Common myeloid progenitor, CD34-positive (primary cell): ENCODE measurements around the gene PHC2.

Experiments
- CTCF ChIA-PET: fragments of 350-600 bp; sonication (Branson Sonifier 250); formaldehyde crosslinking; loops from one replicate; lab custom pipeline; 2021; ENCODE audit warnings: antibody characterized with exemption; lab: Charles Lee
- POLR2A ChIA-PET: fragments of 350-600 bp; sonication (Branson Sonifier 250); formaldehyde crosslinking; loops from one replicate; lab custom pipeline; 2021; ENCODE audit warnings: antibody characterized with exemption; lab: Charles Lee
- DNase-seq, 3 donors: peaks; one replicate each; pipeline versions ENCODE4 v3.0.0 to v3.0.0-alpha.2; 2013
- H3K27ac ChIP-seq, 2 experiments: 1 replicate in 1 of 2; 2 replicates in 1 of 2; pipeline ENCODE4 v1.7.0; 2013; ENCODE audit warnings: inconsistent platforms in 2 of 2, low read length in 2 of 2, mild to moderate bottlenecking in 2 of 2, low read depth in 1 of 2, moderate library complexity in 1 of 2; ENCODE audit not compliant: severe bottlenecking in 2 of 2, insufficient read depth in 1 of 2, poor library complexity in 1 of 2
- H3K27me3 ChIP-seq, 5 experiments: replicated peaks in 2 of 5; 1 replicate in 3 of 5; 2 replicates in 2 of 5; pipeline versions ENCODE4 v1.6.1 to v1.7.0; 2013; ENCODE audit warnings: low read length in 4 of 5, mild to moderate bottlenecking in 2 of 5, moderate library complexity in 2 of 5, inconsistent platforms in 1 of 5; ENCODE audit not compliant: insufficient read depth in 5 of 5, control insufficient read depth in 4 of 5
- H3K36me3 ChIP-seq, 4 experiments: 1 replicate in 2 of 4; 2 replicates in 2 of 4; pipeline versions ENCODE4 v1.6.1 to v1.7.0; 2013; ENCODE audit warnings: low read length in 3 of 4, control low read depth in 1 of 4, mild to moderate bottlenecking in 1 of 4; ENCODE audit not compliant: control insufficient read depth in 4 of 4, insufficient read depth in 4 of 4
- H3K4me1 ChIP-seq, 4 experiments: 1 replicate in 3 of 4; 2 replicates in 1 of 4; pipeline versions ENCODE4 v1.6.1 to v1.7.1; 2013; ENCODE audit warnings: low read length in 3 of 4, mild to moderate bottlenecking in 3 of 4, control low read depth in 1 of 4, inconsistent platforms in 1 of 4, moderate library complexity in 1 of 4; ENCODE audit not compliant: control insufficient read depth in 4 of 4, insufficient read depth in 4 of 4; ENCODE audit errors: control extremely low read depth in 1 of 4
- H3K4me3 ChIP-seq, 7 experiments: 1 replicate in 4 of 7; 2 replicates in 3 of 7; pipeline versions ENCODE4 v1.5.1 to v1.7.0; 2013; ENCODE audit warnings: mild to moderate bottlenecking in 7 of 7, low read length in 6 of 7, moderate library complexity in 6 of 7, inconsistent platforms in 2 of 7, low read depth in 2 of 7, control low read depth in 1 of 7; ENCODE audit not compliant: insufficient read depth in 4 of 7, control insufficient read depth in 1 of 7; ENCODE audit errors: extremely low read depth in 1 of 7
- H3K9me3 ChIP-seq, 5 experiments: 1 replicate in 4 of 5; 2 replicates in 1 of 5; pipeline versions ENCODE4 v1.6.1 to v1.7.1; 2013; ENCODE audit warnings: low read length in 4 of 5, mild to moderate bottlenecking in 2 of 5, inconsistent platforms in 1 of 5, low read depth in 1 of 5, moderate library complexity in 1 of 5; ENCODE audit not compliant: control insufficient read depth in 4 of 5, insufficient read depth in 2 of 5; ENCODE audit errors: control extremely low read depth in 1 of 5
- WGBS: methylation state at CpG from one replicate; pipeline ENCODE4 v1.1.5; 2013; ENCODE audit not compliant: insufficient coverage; 5-methylcytosine and 5-hydroxymethylcytosine counted together

The PHC2 gene

DNA sequence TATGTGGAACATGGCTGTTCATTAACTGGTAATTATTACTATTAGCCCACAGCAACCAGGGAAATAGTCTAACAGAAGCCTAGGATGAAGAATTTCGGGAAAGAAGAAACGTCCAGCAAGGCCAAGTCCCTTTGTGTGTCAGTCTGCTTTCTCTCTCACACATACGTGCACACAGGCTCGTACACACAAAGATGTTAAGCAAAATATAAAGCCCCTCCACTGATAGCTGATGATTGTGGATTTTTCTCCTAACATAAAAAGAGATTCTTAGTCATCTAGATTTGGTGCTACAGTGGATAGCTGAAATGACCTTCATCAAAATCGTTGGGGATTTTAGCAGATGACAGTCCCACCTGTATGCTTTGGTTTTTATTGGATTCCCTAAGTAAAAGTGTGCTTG lies 67.9 kb downstream of the PHC2 start:
- no peak overlapping the region for H3K4me3 ChIP-seq
- WGBS: 88% methylated on average over 3 of the region's 5 CpGs
- no peaks in the 10 kb centered on the region for H3K9me3 ChIP-seq
- no peak for DNase-seq
- no peak overlapping the region for H3K27ac ChIP-seq
- no peaks in the 10 kb centered on the region for H3K27me3 ChIP-seq
- ChIA-PET CTCF (interaction anchor here (0.9 to 12.3 kb wide), 5 partner anchors 12 to 106 kb away, joined by 3 to 90 read pairs (median 4); no protein-coding TSS in a partner anchor), POLR2A (no interaction called here)
- peaks cover 4 to 15% (median 6%) of the 10 kb centered on the region in 4 experiments for H3K36me3 ChIP-seq
- H3K4me1 ChIP-seq: peaks cover 19 to 41% (median 19%) of the 10 kb centered on the region in 4 experiments

DNA sequence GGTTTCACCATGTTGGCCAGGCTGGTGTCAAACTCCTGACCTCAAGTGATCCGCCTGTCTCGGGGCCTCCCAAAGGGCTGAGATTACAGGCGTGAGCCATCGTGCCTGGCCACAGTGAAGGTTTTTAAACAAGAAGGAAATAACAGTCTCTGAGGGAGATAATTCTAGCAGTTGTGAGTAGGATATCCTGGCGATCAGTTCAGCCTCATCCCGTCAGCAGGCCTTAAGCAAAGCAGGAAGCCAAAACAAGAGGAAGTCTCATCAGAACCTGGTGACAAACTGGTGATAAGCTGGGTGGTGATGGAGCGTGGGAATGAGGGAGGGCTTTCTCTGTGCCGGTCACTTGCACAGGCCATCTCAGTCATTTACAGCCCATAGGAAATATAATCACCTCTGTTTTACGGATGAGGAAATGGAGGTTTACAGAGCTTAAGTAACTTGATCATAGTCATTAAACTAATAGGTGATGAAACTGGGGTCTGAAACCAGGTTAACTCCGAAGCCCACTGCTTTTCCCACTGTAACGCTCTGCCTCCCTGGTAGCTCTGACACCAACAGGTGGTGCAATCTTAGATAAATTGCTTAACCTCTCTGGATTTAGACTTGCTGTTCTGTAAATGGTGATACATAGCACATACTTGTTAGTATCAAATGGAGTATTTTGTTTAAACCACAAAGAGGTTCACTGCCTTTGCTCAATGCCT lies 69.2 kb downstream of the PHC2 start:
- WGBS: 17% methylated on average over 5 of the region's 11 CpGs
- H3K4me3 ChIP-seq: no peak overlapping the region
- DNase-seq: peak in 2 of 3 donors; percentile 66 to 76
- H3K9me3 ChIP-seq: no peaks in the 10 kb centered on the region
- no peak overlapping the region for H3K27ac ChIP-seq
- H3K27me3 ChIP-seq: no peaks in the 10 kb centered on the region
- ChIA-PET POLR2A (no interaction called here), CTCF (interaction anchor here (1.2 to 12.3 kb wide), 6 partner anchors 8 to 66 kb away, joined by 3 to 90 read pairs (median 6); no protein-coding TSS in a partner anchor)
- peaks cover 15 to 36% (median 19%) of the 10 kb centered on the region in 4 experiments for H3K4me1 ChIP-seq
- peaks cover 3 to 8% (median 7%) of the 10 kb centered on the region in 4 experiments for H3K36me3 ChIP-seq

DNA sequence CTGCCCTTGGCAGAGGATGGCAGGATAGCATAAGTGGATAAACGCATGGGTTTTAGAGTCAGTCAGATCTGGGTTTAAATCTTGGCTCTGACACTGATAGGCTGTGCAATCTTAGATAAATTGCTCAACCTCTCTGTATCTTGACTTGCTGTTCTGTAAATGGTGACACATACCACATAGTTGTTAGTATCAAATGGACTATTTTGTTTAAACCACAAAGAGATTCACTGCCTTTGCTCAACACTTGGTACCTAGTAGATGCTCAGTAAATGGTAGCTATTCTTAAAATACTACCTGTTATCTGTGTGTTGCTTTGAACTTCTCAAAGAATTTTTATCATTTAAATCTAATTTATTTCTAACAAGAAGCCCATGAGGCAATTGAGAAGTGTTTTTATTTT lies 70.5 kb downstream of the PHC2 start:
- Histone ChIP-seq H3K36me3 (peaks cover 3 to 9% (median 5%) of the 10 kb centered on the region in 4 experiments), H3K4me3 (no peak overlapping the region), H3K9me3 (no peaks in the 10 kb centered on the region), H3K27me3 (no peaks in the 10 kb centered on the region), H3K27ac (no peak overlapping the region), H3K4me1 (peaks cover 15 to 36% (median 19%) of the 10 kb centered on the region in 4 experiments)
- WGBS: 100% methylated on average over 1 of the region's 1 CpG
- ChIA-PET CTCF (interaction anchor here (1.3 to 12.3 kb wide), 3 partner anchors 9 to 65 kb away, joined by 4 to 90 read pairs (median 7); no protein-coding TSS in a partner anchor), POLR2A (no interaction called here)
- no peak for DNase-seq

DNA sequence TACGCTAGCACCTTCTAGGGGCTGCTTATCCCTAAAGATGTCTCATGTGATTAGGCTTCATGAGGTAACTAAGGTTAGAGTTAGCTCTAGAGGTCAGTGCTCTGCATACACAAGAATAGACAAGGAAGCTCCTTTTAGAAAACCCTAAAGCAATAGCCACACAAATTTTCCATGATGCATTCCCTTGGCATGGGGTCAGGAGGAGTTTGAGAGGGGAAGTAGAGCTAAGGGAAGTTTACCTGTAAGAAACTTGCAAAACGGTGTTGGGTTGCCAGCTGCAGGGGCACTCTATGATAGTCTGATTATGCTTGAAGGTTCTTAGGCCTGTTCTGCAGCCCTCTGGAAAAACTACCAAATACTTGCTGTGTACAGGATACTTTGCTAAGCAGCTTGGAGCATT lies 71.0 kb downstream of the PHC2 start:
- H3K27me3 ChIP-seq: no peaks in the 10 kb centered on the region
- H3K36me3 ChIP-seq: peaks cover 3 to 14% (median 5%) of the 10 kb centered on the region in 4 experiments
- POLR2A ChIA-PET: no interaction called here
- no peak overlapping the region for H3K4me3 ChIP-seq
- DNase-seq: no peak
- CTCF ChIA-PET: interaction anchor here (1.3 to 12.3 kb wide), 3 partner anchors 9 to 64 kb away, joined by 4 to 90 read pairs (median 7); no protein-coding TSS in a partner anchor
- H3K27ac ChIP-seq: no peak overlapping the region
- WGBS: 91% methylated on average over 2 of the region's 2 CpGs
- H3K4me1 ChIP-seq: peaks cover 15 to 35% (median 19%) of the 10 kb centered on the region in 4 experiments
- no peaks in the 10 kb centered on the region for H3K9me3 ChIP-seq

DNA sequence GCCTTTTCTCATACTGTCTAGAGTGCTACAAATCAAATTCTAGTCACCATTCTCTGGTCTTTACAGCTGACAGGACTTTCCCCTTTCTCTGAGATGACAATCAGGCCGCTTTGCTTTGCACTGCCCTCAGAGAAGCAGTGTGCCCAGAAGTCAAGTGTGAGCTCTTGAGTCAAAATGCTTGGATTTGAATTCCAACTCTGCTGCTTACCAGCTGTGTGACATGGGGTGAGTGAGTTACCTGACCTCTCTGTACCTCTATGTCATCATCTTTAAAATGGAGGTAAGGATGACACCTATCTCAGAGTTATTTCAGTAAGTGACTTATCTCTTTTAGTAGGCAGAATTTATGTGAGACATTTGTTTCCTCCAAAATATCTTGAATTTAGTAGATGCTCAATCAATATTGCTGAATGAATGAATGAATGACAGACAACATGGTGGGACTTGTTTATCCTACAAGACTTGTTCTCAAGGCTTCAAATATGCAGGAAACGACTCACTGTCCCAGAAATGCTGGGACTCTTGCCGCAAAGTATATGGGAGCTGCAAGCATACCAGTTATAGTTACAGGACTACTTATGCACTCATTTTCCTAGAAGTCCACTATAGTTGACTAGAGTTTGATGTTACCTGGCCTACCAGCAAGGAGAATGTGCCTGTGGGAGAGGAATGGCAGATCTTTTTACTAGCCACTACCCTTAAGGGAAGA lies 71.9 kb downstream of the PHC2 start:
- 100% methylated on average over 1 of the region's 3 CpGs for WGBS
- CTCF ChIA-PET: no interaction called here
- peaks cover 15 to 26% (median 19%) of the 10 kb centered on the region in 4 experiments for H3K4me1 ChIP-seq

DNA sequence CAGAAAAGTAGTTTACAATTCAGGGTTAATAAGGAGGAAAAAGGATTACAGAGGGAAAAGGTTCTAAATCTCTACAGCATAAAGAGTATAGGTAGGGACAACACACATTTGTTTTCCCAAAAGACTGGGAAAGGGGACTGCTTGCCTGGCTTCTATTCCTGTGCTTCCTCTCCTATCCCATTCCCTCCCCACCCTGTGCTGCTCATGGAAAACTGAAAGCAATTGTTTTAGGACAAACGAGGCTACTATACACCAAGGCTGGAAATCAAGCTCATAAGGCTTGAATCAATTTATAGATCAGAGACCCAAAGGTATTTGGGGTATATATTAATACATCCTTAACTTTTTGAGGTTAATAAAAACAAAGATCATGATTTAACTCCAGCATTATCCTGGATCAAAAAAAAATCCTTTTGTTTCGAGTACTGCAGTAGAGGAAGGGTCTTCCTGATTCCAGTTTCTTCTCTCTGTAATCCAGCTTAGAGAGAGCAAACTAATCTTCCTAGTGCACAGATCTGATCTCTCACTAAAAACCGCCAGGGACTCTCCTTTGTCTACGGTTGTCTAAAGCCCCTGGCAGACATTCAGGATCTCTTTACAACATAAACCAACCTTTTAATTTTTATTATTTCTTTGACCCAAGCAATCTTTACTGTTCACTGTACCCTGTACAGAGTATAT lies 72.6 kb downstream of the PHC2 start:
- 100% methylated on average over 3 of the region's 4 CpGs for whole genome bisulfite sequencing

More for the DNA sequence above, 71.9 kb downstream of the PHC2 start:
- POLR2A ChIA-PET: no interaction called here
- DNase-seq: no peak
- H3K4me3 ChIP-seq: no peak overlapping the region
- no peaks in the 10 kb centered on the region for H3K9me3 ChIP-seq
- no peak overlapping the region for H3K27ac ChIP-seq
- H3K27me3 ChIP-seq: no peaks in the 10 kb centered on the region
- H3K36me3 ChIP-seq: peaks cover 6 to 24% (median 10%) of the 10 kb centered on the region in 4 experiments

More for the DNA sequence above, 72.6 kb downstream of the PHC2 start:
- no peak for DNase-seq
- Histone ChIP-seq H3K27ac (no peak overlapping the region), H3K27me3 (no peaks in the 10 kb centered on the region), H3K9me3 (no peaks in the 10 kb centered on the region), H3K4me1 (peaks cover 15 to 20% (median 19%) of the 10 kb centered on the region in 4 experiments), H3K4me3 (no peak overlapping the region), H3K36me3 (peaks cover 6 to 24% (median 11%) of the 10 kb centered on the region in 4 experiments)
- POLR2A ChIA-PET: no interaction called here
- CTCF ChIA-PET: interaction anchor here (1.0 kb wide), 1 partner anchor 59 kb away, joined by 3 read pairs; no protein-coding TSS in a partner anchor
